AG10803 (cell line): Measurements from ENCODE around the gene SEMA4D.

Experiments used
- DNase-seq: peaks from one replicate; pipeline ENCODE4 v3.0.0; 2010; ENCODE audit warnings: low read depth
- H3K4me3 ChIP-seq: 2 replicates; pipeline ENCODE4 v1.5.1; 2011; ENCODE audit warnings: mild to moderate bottlenecking, low read length, control low read depth
- CTCF ChIP-seq: conservative IDR thresholded peaks from 2 replicates; pipeline ENCODE4 v1.5.1; 2011; ENCODE audit warnings: mild to moderate bottlenecking, low read length, control low read depth, inconsistent platforms

Gene SEMA4D

DNA sequence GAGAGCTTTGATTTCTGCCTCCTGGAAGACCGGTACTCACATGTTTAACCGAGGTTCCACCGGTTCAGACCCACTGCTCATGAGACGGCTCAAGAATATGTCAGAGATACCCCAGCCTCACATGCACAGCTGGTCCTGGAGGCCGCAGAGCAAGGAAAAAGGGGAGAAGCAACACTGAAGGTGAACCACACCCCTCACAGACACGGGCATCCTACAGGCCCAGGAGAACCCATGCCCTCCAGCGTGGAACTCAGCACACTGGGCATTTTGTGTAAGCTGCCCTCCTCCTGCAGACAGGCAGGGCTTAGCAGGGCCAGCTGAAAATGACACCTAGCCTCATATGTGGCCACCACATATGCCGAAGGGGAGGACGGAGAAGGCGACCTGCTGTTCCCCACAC is 37.4 kb downstream of the SEMA4D start:
- TF ChIP-seq CTCF = no peak
- no peak for DNase-seq
- H3K4me3 ChIP-seq = no peak overlapping the region

DNA sequence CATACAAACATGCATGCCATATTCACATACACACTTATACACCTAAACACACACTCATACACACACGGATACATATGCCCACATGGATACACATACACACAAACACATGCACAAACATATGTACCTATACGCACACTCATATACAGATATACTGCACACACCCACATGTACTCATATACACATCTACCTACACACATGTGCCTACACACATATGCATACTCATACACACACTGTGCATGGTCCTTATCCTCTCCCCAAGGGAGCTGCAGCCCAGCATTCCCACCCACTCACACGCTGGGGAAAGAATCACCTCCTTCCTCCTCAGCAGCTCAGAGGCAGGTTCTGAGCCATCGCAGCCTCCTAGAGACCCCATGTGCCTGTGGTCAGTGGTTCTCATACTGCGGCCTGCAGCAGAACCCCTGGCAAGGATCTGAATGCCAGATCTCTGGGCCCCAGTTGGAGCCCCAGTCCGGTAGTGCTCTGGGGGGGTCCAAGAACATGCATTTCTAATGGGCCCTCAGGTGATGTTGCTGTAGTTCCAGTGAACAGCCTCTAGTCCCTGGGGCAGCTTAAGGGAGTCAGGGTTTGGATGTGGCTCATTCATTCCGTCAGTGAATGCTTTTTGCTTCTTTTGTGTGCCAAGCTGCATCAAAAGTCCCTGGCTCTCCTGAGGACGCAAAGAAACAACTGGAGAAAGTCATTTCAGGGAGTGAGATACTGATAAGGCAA is 39.0 kb downstream of the SEMA4D start:
- no peak for DNase-seq
- H3K4me3 ChIP-seq = no peak overlapping the region
- TF ChIP-seq CTCF = no peak

DNA sequence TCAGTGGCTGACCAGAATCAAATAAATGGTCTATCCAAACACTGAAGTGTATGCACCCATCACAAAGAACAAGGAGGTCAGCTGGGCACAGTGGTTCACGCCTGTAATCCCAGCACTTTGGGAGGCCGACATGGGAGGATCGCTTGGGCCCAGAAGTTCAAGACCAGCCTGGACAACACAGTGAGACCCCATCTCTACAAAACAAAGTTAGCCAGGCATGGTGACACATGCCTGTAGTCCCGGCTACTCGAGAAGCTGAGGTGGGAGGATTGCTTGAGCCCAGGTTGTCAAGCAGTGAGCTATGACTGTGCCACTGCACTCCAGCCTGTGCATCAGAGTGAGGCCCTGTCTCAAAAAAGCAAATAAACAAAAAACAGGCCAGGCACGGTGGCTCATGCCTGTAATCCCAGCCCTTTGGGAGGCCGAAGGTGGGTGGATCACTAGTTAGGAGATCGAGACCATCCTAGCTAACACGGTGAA is 40.5 kb downstream of the SEMA4D start:
- TF ChIP-seq CTCF = no peak
- H3K4me3 ChIP-seq = no peak overlapping the region
- no peak for DNase-seq

GRCh38 chr9:89455356-89455824 is 42.5 kb downstream of the SEMA4D start:
- no peak for TF ChIP-seq CTCF
- DNase-seq = no peak
- H3K4me3 ChIP-seq = no peak overlapping the region

GRCh38 chr9:89454498-89455355 is 43.2 kb downstream of the SEMA4D start:
- TF ChIP-seq CTCF = no peak
- H3K4me3 ChIP-seq = no peak overlapping the region
- no peak for DNase-seq

DNA sequence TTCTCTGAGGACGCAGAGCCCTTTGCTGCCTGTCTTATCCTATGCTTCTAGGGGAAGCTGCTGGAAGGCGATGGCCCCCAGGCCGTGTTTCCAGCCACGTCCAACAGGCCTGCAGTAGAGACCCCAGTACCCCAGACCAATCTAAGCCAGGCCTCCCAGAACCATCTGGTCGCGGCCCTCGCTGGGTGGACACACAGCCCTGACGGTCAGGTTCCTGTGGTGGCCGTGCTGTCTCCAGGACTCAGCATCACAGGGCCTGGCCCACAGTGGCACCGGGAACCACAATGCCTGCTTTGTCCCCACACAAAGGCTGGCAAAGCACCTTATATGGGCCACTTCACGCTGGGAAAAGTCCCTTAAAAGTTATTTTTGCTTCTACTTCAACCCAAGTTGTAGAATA is 44.5 kb downstream of the SEMA4D start:
- no peak overlapping the region for H3K4me3 ChIP-seq
- DNase-seq = no peak
- no peak for TF ChIP-seq CTCF

- TF ChIP-seq CTCF = no peak
- DNase-seq = no peak
Measured at GRCh38 chr9:89452561-89452960, 45.4 kb downstream of the SEMA4D start.

More at GRCh38 chr9:89452561-89452960, 45.4 kb downstream of the SEMA4D start:
- H3K4me3 ChIP-seq = no peak overlapping the region
